Activated T-cell treated with anti-CD3 and anti-CD28 coated beads for 24 hours (primary cell): ENCODE data around the gene AHI1.

Source experiments
- DNase-seq: peaks from one replicate; pipeline ENCODE4 v3.0.0-alpha.2; 2020; ENCODE audit warnings: low read depth

AHI1 gene

GRCh38 chr6:135325624-135326424 is 171.7 kb downstream of the AHI1 start:
- DNase-seq: no peak

DNA sequence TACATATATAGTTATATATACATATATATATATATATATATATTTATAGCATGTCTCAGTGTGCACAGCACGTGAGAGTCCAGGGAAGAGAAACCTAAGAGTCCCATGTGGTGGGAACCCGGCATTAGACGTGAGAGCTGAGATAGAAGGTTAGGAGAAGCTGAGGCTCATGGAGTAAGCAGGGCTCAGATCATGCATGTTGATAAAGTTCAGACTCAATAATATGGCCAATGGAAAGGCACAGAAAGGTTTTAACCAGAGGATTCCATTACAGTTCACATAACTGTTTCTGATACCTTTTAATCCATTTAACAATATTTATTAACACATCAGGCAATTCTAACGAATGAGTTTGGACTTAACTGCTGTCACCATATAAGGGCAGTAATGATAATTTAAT is 173.0 kb downstream of the AHI1 start:
- no peak for DNase-seq

DNA sequence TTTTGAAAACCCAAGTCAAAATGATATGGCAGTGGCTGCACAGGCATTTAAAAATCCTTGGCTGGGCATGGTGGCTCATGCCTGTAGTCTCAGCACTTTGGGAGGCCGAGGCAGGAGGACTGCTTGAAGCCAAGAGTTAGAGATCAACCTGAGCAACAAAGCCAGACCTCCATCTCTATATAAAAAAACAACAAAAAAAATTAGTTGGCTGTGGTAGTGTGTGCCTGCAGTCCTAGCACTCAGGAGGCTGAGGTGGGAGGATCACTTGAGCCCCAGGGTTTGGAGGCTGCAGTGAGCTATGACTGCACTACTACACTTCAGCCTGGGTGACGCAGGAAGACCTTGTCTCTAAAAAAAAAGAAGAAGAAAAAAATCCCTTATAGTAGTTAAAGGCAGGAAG is 173.6 kb downstream of the AHI1 start:
- DNase-seq: no peak

DNA sequence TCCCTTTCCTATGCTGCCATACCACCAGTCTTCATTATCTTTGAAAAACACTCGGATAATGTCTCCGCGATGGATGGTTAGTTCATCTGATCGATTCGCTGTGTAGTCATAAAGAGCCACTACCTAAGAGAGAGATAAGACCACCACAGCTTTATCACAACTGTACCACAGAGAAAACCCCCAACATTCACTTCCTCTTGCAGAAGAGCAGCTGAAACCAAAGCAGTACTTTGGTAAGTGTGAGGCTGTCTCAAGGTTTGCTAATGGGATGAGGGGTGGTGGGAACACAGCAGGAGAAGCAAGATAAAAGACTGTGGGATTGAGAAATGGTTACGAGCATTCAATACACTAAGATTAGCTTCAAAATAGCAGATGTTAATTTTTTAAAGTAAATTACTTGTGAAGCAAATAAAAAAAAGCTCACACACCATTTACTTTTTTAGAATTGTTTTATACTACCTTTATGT is 174.3 kb downstream of the AHI1 start:
- no peak for DNase-seq

DNA sequence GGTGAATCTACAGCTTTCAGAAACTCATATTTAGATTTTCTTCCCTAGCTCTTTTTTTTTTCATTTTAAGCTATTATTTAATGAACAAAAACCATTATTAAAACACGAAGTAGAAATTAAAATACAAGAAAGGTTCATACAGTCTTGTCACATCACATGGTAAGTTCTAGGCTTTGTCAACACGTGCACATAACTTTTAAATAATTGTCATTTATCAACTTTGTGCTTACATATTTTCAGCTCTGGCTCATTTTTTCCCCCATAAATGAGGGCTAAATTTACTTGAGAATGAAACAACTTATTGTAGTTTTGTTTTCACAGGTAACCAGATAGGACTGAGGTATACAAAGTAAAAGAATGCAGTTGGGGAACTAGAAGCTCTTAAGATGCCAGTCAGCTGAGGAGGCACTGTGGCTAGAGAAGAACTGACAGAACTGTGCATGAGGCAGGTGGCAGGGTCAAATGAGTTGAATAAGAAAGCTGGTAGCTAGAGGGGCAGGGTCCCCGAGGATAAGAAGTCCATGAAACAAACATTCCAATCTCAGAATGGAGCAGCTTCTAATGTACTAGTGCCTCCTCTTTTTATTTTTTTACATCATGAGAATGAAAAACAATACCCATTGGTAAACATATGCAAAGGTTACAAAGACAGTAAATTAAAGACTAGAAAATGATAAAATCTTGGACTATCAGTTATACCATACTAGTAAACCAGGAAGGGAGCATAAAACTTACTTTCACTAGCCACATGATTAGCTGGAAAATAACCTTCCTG is 174.9 kb downstream of the AHI1 start:
- no peak for DNase-seq

DNA sequence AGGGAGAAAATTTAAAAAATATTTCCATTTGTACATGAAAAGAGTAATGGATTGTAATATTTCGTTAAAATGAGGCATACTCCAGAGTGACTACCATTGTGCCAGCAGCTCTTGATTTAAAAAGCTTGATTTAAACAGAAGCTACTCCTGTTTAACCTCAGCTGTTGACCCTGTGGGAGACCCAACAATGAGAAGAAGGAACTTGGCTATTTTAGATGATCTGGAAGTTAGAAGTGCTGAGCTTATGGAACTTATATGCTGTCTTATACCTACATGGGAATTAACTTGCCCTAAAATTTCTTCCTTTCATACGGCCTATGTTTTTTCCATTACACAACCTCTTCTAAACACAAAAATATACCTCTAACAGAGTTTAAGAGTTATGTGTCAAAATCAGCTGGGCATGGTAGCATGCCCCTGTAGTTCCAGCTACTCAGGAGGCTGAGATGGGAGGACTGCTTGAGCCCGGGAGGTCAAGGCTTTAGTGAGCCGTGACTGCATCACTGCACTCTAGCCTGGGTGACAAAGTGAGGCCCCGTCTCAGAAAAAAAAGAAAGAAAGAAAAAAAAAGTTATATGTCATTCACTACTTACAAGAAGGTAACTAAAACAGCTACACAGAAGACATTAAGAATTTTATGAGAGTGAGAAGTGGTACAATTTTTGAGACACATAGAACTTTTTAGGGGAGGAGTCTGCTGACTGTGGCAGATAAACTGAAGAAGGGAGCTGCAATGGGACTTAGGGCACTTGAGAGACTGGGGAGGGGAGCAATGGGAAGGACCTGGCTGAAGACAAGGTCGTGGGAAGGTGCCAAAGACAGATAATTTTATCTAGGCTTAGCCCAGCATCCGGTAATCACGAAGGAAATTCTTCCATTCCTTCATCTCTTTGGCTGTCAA is 176.6 kb downstream of the AHI1 start:
- no peak for DNase-seq

DNA sequence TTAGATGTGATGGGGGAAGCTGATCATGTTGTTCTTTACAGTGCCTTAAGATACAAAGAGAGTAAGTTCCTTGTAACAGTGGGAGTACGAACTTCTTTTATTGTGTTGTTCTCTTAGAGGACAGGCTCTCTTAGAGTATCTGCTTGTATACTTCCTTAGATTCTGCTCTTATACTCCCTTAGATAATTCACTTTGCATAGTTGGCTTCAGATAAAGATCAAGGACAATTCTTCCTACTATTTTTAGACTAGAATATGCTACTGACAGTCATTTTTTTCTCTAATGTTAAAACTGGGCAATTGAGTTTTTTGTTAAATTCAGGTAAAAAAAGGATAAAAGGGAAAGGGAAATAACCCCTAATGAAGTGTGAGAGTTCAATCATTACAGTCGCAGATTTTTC is 177.7 kb downstream of the AHI1 start:
- no peak for DNase-seq

DNA sequence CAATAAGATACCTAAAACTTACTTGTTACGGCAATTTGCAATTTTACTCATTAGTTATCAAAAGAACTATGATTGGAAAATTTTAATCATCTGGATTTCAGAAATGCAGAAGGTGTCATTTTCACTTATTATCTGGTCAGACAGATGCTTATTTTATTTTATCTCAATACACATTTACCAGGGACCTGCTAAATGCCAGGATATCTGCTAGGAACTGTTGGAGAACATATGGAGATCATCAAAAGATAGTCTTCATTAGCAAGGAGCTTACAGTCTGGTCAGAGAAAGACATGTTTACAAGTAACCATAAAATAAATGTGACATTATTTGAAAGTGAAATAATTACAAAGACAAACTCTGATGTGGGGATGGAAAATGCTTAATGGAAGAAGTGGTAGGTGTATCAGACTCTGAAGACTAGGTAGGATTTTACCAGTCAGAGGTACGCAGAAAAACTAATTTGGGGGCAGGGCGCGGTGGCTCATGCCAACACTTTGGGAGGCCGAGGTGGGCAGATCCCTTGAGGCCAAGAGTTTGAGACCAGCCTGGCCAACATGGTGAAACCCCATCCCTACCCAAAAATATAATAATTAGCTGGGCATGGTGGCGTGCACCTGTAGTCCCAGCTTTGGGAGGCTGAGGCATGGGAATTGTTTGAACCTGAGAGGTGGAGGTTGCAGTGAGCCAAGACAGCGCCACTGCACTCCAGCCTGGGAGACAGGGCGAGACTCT is 178.6 kb downstream of the AHI1 start:
- no peak for DNase-seq

DNA sequence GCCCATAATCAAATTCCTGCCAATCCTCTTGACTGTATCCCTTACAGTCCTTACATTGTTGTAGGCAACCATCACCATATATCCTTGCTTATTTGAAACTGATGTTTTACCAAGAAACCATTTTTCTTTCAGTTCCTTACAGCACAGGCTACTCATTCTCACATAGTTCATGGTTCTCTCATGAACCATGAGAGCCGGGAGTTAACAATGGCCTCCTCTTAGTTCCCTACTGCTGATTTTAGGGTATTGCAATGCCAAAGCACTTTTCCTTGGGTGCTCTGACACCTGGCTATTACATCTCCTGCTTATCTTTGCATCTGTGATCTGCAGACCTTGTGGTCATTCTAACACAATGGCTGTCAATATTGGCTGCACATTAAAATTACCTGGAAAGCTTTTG is 183.0 kb downstream of the AHI1 start:
- no peak for DNase-seq

GRCh38 chr6:135311446-135312200 is 185.9 kb downstream of the AHI1 start:
- no peak for DNase-seq

DNA sequence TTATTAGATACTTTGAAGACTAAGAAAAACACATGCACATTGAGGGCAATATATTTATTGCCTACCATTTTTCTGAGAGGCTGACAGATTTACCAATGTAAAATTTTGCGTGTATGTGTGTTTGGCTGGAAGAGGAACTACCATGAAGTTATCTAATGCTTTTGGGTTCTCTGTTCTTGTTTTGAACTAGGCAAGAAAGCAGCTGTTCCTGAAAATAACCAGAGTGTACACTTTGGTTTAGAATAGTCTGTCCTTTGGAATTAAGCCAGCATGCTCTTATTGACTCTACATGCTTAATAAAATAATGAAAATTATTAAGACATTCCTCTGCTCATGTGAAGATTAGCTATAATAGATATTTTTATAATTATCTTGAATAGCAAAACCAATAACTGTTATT is 187.2 kb downstream of the AHI1 start:
- no peak for DNase-seq

DNA sequence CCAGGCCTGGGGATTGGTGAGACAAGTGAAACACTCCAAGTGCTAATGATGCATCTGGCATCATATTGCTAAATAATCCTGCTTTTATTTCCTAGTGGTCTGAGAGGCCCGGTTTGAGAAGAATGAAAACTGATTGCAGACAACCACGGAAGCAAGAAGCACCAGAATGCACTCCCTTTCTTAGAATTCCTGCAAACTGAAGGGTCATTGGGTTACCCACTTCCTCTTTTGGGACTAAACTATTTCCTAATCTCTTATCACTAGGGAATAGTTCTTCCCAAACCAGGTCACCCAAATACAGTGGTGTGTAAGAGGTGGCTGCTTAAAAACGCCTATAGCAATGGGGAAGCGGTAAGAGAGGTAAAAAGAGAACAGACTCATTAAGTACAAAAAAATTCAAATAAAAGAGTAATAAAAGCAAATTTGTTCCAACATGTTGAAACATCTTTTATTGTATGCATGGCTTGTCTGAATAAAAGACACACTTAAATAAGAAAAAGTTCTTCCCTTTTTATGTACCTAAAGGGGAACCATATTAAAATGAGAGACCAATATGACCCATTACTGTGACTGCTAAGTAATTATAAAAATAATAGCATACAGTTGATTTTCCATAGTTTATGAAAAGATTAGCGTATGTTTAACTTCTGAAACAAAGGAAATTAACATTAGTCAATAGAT is 190.7 kb downstream of the AHI1 start:
- no peak for DNase-seq

DNA sequence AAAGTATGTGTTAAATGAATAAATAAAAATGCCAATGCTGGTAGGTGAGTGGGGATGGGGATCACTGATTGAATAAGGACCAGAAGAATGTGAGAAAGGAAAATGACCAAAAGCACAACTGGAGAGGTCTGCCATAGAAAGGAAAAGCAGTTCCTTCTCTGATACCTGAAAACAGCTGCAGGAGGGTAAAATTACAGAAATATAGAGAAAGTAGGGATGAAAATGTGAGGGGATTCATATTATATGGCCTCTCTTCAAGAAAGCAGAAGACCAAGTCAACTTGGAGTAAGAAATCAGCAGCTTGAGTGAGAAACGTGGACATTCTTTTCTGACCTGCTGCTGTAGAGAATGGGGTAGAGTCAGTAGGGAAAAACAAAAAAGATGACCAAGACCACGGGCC is 191.4 kb downstream of the AHI1 start:
- DNase-seq: no peak

GRCh38 chr6:135305684-135306083 is 191.9 kb downstream of the AHI1 start:
- no peak for DNase-seq

DNA sequence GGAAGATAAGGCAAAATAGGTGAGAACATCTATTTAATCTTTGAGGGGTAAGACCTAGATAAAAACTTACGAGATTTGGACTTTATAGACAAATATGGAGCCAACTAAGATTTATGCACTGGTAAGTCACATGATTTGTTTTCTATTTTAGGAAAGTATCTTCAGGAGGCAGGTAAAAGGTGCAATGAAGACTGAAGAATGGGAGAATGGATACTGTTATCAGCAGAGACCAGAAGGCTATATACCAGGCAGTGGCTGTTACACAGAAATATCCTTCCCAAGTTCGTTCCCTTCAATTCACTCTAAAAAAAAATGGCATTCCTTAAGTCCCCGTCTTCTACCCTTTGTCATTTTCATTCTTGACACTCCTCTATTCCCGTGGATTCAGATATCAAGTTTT is 192.7 kb downstream of the AHI1 start:
- no peak for DNase-seq

GRCh38 chr6:135301304-135301703 is 196.2 kb downstream of the AHI1 start:
- DNase-seq: no peak

- DNase-seq: no peak
Measured at GRCh38 chr6:135300576-135300975, 197.0 kb downstream of the AHI1 start.

DNA sequence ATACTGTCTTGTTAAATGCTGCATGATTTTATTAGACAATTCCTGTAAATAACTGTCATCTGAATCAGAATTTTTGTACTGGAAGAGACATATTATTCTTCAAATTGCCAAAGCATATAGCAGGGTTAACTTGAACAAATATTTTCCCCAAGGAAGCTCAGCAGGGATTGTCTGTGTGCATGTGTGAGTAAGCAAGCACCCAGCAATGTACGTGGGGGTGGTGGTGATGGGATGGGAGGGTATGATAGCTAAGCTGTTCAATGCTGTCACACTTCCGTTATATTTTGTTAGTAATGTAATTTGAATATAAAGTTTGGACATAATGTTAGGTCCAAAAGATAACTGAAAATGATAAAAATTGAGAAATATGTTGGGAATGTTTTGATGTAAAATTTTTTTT is 198.3 kb downstream of the AHI1 start:
- DNase-seq: no peak

GRCh38 chr6:135298455-135298854 is 199.1 kb downstream of the AHI1 start:
- DNase-seq: no peak

DNA sequence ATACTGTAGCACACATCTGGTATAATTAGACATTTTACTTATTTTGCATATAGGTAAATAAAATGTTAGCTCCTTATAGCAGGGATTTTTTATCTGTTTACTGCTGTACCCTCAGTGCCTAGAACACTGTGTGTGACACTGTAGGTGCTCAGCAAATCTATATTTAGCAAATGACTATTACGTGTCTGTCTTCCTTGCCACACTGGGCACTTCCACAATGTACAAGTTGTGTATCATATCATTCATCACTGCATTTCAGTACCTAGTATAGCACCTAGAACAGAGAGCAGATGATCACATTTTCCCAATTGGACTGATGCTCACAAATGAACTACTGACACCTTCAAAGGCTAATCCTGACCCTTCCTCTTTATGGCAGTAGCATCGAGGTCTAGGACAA is 200.8 kb downstream of the AHI1 start:
- DNase-seq: no peak
